PFSK-1 (cell line): ENCODE data around the gene STK24.

Experiments used
- POLR2AphosphoS5 ChIP-seq: IDR thresholded peaks from 2 replicates; pipeline ENCODE4 v1.6.1; 2012; ENCODE audit warnings: low read depth, mild to moderate bottlenecking, control low read depth, low read length, moderate library complexity
- REST ChIP-seq, 2 experiments: IDR thresholded peaks; 2 replicates each; pipeline versions ENCODE4 v1.6.1 to v1.8.0; 2011 to 2012; ENCODE audit warnings: low read depth in 2 of 2, low read length in 2 of 2, control low read depth in 1 of 2, inconsistent platforms in 1 of 2, mild to moderate bottlenecking in 1 of 2, moderate library complexity in 1 of 2; ENCODE audit not compliant: insufficient read depth in 1 of 2

GRCh38 chr13:98419786-98420553 lies 156.9 kb downstream of the STK24 start:
- no peak for TF ChIP-seq POLR2AphosphoS5
- no peak for TF ChIP-seq REST (IDR thresholded peaks at IDR 0.05; ENCODE audit: insufficient read depth in 1 of 2, low read depth in 2 of 2, low read length in 2 of 2)
